Measurements from ENCODE around the gene ANKRD45.
"Not testable (repeated sequence)": the region's sequence is repeated elsewhere in the genome, so short reads cannot be mapped to it uniquely, and the experiment has no call there.

ANKRD45 gene

GRCh38 chr1:173568483-173568882 is 101.2 kb downstream of the ANKRD45 start:
- DNase-seq: no peak

DNA sequence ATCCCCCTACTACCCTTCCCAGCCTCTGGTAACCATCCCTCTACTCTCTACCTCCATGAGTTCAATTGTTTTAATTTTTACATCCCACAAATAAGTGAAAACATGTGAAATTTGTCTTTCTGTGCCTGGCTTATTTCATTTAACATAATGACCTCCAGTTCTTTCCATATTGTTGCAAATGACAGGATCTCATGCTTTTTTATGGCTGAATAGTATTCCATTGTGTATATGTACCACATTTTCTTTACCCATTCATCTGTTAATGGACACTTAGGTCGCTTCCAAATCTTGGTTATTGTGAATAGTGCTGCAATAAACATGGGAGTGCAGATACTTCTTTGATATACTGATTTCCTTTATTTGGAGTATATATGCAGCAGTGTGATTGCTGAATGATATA is 105.8 kb downstream of the ANKRD45 start:
- DNase-seq: not testable (repeated sequence)

GRCh38 chr1:173562813-173563212 is 106.8 kb downstream of the ANKRD45 start:
- no peak for DNase-seq

DNA sequence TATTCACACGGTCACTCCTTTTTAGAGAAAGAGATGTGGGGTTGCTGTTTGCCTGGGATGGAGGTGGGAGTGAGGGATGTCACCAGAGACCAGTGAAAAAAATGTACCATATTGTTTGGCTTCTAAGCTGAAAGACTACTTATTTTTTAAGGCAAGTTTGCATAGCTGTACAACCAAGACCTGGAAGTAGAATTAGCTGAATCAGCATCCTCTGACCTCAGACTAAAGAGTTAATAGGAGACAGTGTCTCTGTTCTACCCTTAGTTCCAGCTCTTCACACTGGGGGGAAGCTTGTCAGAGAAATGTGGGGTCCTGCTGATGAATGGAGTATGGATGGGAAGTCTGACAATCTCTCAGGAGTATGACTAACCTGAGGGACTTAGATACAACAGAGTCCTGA is 108.4 kb downstream of the ANKRD45 start:
- no peak for DNase-seq

- DNase-seq: no peak
Observed at GRCh38 chr1:173560285-173560880, 109.3 kb downstream of the ANKRD45 start.

All from CD4-positive, alpha-beta T cell treated with Interleukin-17A for 1 hour (primary cell).